Activated effector memory CD4-positive, alpha-beta T cell treated with Interleukin-2 at 50 U/mL for 16 hours (primary cell): ENCODE results near the gene ADCY5.

Experiments
- DNase-seq: peaks from one replicate; pipeline ENCODE4 v3.0.0-alpha.2; 2020

Gene ADCY5

DNA sequence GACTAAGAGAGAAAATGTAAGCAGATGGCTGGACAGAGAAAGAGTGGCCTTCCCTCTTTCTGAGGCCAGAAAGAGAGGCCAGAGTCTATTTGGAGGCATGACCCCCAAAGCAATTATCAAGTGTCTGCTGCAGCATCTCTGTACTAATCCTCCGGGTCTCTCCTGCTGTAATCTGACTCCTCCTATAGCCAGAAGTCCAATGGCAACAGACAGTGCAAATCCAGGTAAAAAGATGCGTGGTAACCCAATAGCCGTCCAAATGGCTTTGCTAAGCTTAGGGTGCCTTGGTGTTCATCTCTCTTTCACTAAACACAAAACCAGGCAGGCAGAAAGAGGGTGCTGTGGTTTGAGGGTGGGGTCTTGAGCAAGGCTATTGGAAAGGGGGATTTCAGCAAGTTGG is 91.6 kb downstream of the ADCY5 start:
- no peak for DNase-seq

GRCh38 chr3:123353850-123354233 is 95.0 kb downstream of the ADCY5 start:
- no peak for DNase-seq

DNA sequence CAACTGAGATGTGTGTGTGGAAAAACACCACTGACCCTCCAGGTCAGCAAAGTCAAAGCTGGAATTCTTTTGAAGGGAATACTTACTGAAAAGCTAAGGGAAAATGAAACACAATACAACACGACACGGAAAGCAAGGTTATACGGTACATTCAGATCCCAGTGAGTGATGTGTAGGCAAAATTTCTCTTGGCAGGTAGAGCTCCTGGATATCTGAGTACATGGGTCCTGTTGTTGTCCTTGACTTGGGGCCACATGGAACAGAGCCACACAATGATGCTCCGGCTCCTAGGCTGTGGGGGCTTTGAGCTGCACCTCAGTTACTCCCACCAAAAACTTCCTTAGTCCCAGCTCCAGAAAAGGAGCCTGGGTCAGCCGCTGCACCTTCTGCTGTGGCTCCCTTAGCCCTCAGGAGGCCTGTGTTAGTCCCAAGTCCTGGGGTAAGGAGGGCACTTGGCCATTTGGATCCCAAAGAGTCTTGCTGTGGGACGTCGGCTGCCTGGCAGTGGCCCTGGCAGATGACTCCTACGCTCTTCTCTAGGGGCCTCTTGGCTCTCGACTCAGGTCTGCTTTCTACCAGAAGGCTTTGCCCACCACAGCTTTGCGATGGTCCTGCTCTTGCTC is 95.6 kb downstream of the ADCY5 start:
- DNase-seq, result no peak

- DNase-seq, result no peak
These were observed 96.7 kb downstream of the ADCY5 start for GRCh38 chr3:123352134-123352554.

DNA sequence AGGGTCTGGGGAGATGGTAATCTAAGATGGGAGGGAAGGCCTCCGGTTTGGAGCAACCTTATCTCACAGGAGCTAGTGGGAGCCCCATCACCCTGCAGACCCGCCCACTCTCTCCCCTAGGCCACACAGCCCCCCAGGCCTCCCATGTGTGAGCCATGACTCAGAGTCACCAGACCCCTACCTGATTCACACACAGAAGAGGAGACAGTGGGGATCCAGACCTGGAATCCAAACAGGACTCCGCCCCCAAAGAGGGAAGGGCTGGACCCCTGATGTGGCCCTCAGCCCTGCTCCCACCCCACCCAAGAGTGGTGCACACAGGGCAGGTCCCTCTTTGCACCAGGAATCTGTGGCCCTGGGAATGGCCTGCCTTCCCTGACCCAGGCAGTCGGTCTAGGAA is 97.4 kb downstream of the ADCY5 start:
- DNase-seq, result no peak

DNA sequence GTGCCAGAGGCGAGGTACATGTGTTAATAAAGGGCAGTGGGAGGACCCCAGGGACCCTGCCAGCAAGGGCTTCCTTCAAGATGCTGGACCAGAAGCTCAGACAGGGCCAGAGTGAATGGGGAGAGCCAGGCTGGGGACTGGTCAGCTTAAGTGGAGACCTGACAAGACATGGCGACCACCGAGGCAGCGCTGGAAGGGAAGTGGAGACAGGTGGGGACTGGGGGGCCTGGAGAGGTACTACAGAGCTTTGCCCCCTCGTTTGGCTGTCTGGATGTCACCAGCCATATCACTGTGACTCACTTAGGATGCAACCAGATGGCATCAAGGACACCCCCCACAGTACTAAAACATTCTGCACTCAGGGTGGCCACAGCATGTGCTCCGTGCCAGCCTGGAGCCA is 97.9 kb downstream of the ADCY5 start:
- DNase-seq, result no peak

- DNase-seq, result no peak
These were observed 99.1 kb downstream of the ADCY5 start for GRCh38 chr3:123349566-123350435.

- DNase-seq, result no peak
These were observed 99.7 kb downstream of the ADCY5 start for GRCh38 chr3:123349201-123349535.

DNA sequence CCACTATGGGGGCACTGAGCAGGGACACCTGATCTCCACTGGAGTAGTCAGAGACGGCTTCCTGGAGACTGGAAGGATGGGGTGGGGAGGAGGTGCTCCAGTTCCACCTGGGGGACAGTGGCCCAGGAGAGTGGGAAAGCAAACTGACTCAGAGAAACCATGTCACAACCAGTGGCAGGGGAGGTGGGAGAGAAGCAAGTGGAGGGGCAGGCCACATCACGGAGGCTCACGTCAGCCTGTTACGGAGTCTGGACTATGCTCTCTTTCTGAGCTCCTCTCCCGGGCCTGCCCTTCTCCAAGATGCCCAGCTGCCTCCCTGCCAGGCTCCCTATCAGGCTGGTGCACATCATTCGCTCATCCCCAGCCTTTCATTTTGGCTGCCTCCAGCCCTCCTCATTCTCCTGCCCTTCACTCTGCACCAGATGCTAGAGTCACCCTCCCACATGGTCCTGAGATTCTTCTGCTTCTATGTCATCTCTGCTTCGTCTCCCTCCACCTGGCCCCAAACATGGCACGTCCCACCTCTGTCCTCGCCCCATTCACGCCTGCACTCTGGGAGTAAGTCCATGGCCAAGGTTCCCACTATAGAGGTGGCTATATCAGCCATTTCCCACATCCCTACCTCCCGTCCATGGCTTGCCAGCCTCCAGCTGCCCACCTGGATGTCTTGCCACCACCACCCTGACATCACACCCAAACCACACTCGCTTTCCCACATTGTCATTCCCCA is 100.3 kb downstream of the ADCY5 start:
- DNase-seq, result no peak

DNA sequence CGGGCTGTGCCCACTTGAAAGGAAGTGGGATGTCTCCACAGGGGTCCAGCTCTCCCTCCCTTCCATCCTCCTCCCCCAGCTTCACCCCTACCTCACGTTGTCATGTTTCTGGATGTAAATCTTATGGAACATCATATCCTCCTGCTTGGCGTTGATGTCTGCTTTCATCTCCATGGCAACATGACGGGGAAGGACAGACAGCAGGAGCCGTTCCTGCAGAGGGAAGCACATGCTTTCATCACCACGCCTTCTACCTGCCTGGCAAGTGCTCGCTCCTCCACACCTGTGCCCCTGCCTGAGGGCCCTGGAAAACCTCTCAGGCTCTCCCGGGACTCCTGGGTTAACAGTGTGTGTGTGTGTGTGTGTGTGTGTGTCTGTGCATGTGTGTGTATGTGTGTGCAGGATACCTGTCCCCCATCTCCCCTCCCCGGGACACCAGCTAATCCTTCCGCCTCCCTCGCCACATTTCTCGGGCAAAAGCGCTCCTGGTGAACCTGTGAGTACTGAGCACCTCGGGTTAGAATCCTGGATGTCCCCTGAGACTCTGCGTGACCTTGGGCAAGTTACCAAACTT is 101.1 kb downstream of the ADCY5 start:
- no peak for DNase-seq

DNA sequence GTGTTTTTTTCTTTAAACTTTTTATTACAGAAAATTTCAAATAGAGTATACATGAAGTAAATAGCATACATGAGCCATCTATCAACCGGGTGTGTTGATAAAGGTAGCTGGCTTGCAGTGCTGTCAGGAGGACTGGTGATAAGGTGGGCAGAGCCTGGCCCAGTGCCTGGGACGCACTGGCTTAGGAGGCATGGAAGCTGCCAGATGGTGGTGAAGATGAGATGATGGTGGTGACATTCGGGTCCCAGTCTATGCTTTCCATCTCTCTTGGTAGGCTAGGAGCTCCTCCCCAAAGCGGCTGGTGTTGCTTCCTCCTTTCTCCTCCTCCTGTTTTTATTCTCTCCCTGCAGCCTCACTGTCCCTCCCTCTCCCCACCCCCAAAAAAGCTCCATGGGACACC is 101.7 kb downstream of the ADCY5 start:
- no peak for DNase-seq

GRCh38 chr3:123346021-123346420 is 102.9 kb downstream of the ADCY5 start:
- DNase-seq, result no peak

DNA sequence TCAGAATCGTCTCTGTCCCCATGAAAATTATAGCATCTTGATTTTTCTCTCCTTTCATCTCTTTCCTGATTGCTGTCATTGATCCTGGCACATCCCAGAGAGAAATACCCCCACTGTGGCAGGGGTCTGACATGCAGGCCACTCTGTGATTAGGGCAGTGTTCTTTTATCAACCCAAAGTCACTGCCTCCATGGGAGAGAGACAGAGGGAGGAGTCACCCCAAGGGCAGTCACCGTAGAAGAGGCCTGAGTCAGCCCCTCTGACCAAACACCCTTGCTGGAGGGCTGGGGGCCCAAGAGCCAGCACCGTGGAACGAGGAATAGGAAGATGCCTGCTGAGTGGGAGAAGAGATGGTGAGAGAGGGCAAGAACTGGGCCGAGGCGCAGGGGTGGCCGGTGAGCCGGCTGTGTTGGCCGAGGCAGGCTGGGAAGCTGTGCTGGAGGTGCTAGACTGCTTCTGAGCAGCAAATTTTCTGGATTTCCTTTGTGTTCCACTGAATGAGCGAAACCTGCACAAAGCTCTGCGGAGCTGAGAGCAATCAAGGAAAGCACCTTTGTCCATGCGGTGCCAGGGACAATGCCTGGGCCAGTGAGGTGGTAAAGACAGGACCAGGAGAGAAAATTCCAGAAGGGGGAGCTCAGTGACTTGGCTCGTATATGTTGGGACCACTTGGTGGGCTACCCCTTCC is 103.8 kb downstream of the ADCY5 start:
- DNase-seq, result no peak

DNA sequence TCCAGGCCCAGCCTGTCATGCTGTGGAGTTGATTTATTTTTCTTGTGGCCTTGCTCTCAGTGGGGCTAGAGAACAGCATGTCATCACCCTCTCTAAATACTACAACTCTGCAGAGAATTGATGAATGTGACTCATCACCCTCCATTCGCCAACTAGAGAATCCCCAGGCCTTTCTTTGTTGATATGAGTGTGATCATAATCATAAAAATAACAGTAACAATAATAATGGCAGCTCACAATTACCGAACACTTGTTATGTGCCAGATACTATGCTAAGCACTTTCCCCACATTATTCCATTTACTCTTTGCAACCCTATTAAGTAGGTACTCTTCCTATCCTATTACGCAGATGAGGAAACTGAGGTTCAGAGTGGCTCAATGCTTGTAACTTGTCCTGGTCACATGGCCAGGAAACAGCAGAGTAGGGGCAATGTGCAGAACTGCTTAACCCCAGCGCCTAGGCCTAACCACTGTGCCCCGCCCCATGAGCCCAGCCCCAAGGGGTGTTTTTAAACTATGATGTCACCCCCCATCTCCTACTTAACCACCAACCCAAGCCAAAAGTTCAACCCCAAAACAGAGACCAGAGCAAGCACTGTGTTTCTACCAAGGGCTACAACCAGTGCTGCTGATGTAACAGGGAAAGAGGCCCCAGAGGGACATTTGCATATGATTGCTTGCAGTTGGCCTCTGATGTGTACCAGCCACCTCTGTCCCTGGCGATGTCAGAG is 104.5 kb downstream of the ADCY5 start:
- no peak for DNase-seq

- DNase-seq, result no peak
These were observed 105.4 kb downstream of the ADCY5 start for GRCh38 chr3:123343296-123344174.

DNA sequence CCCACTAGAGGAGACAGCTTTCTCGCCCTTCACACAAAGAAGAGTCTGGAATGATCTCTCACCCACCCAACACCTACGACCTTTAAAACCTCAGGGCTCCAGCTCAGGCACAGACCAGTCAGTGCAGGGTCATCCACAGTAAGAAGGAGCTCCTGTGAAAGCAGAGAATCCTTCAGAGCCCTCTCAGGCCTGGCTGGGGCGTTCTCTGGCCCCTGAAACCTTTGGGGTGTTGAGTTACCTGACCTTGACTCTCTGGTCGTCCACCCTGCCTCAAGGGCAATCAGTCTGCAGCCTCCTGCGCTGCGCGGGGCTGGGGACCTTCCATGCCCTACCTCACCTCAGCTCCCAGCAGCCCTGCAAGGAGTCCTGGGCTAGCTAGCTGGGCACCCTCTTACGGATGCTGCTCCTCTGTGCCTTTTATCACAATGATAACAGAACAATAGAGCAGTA is 106.2 kb downstream of the ADCY5 start:
- no peak for DNase-seq

DNA sequence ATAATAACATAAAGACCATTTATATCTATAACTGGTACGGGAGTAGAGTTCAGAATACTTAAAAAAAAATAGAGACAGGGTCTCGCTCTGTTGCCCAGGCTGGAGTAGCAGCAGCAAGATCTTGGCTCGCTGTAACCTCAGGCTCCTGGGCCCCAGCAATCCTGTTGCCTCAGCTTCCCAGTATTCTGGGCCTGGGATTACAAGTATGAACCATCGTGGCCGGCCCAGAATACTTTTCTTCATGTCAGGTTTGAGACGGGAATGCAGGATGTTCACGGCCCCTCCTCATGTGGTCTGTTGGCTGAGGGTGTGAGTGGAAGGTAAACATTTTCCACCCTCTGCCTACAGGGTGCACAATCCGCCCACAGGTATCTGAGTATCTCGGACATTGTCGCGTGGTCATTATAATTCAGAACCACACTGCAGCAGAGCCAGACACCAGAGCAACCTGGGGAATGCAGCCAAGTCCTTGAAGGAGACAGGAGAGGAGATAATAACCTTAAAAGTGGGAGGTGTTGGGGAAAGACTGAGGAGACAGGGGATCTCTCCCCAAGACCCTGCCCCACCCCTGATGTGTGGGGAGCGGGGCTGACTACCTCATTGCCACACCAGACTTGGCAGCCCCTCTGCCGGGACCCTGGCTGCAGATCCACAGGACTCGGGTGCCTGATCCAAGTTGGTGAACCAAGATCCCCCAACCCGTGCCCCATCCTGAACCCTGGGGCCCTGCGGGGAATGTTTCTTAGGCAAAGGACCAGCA is 106.8 kb downstream of the ADCY5 start:
- DNase-seq, result no peak

- no peak for DNase-seq
These were observed 108.6 kb downstream of the ADCY5 start for GRCh38 chr3:123340336-123340735.

GRCh38 chr3:123339302-123339701 is 109.6 kb downstream of the ADCY5 start:
- no peak for DNase-seq

- no peak for DNase-seq
These were observed 110.2 kb downstream of the ADCY5 start for GRCh38 chr3:123338620-123339061.
